ENCODE data around the gene EHD4.
A peak's percentile ranks its signal among the peaks of the same experiment; 100 is the strongest.

The EHD4 gene

GRCh38 chr15:41907141-41907540, 65.2 kb downstream of the EHD4 start:
- TF ChIP-seq CTCF (IDR thresholded peaks at IDR 0.05; ENCODE audit: insufficient read depth, low read length, missing control alignments) = no peak
- H3K4me3 ChIP-seq (ENCODE audit: low read depth, low read length) = no peak overlapping the region
- no peak for DNase-seq (ENCODE audit: low read depth, low spot score)
- ChIA-PET CTCF (interaction anchor here (1.3 to 6.7 kb wide), 5 partner anchors 8 to 442 kb away, joined by 4 to 91 read pairs (median 7); partner anchors contain the start of genes JMJD7 and MAPKBP1), POLR2A (no interaction called here)

GRCh38 chr15:41906608-41907007, 65.7 kb downstream of the EHD4 start:
- no peak for TF ChIP-seq CTCF (IDR thresholded peaks at IDR 0.05; ENCODE audit: insufficient read depth, low read length, missing control alignments)
- CTCF ChIA-PET = interaction anchor here (1.4 to 6.7 kb wide), 4 partner anchors 9 to 132 kb away, joined by 5 to 91 read pairs (median 10); partner anchors contain the start of genes JMJD7 and MAPKBP1
- no peak overlapping the region for H3K4me3 ChIP-seq (ENCODE audit: low read depth, low read length)
- POLR2A ChIA-PET = no interaction called here
- no peak for DNase-seq (ENCODE audit: low read depth, low spot score)

GRCh38 chr15:41905036-41905793, 67.1 kb downstream of the EHD4 start:
- ChIA-PET POLR2A (no interaction called here), CTCF (interaction anchor here (0.6 to 6.7 kb wide), 44 partner anchors 10 to 504 kb away, joined by 3 to 91 read pairs (median 4); partner anchors contain the start of genes JMJD7, MAPKBP1 and RPAP1)
- DNase-seq (ENCODE audit: low read depth, low spot score) = no peak
- H3K4me3 ChIP-seq (ENCODE audit: low read depth, low read length) = no peak overlapping the region
- no peak for TF ChIP-seq CTCF (IDR thresholded peaks at IDR 0.05; ENCODE audit: insufficient read depth, low read length, missing control alignments)

GRCh38 chr15:41904541-41905005, 67.8 kb downstream of the EHD4 start:
- ChIA-PET CTCF (interaction anchor here (0.6 to 6.7 kb wide), 44 partner anchors 10 to 503 kb away, joined by 3 to 91 read pairs (median 4); partner anchors contain the start of genes JMJD7, MAPKBP1 and RPAP1), POLR2A (no interaction called here)
- peak; percentile 91 for TF ChIP-seq CTCF (IDR thresholded peaks at IDR 0.05; ENCODE audit: insufficient read depth, low read length, missing control alignments)
- no peak for DNase-seq (ENCODE audit: low read depth, low spot score)
- H3K4me3 ChIP-seq (ENCODE audit: low read depth, low read length) = no peak overlapping the region

GRCh38 chr15:41903782-41904181, 68.6 kb downstream of the EHD4 start:
- ChIA-PET POLR2A (no interaction called here), CTCF (interaction anchor here (0.7 to 6.7 kb wide), 14 partner anchors 9 to 180 kb away, joined by 3 to 91 read pairs (median 6); partner anchors contain the start of gene MAPKBP1)
- no peak for TF ChIP-seq CTCF (IDR thresholded peaks at IDR 0.05; ENCODE audit: insufficient read depth, low read length, missing control alignments)
- H3K4me3 ChIP-seq (ENCODE audit: low read depth, low read length) = no peak overlapping the region
- DNase-seq (ENCODE audit: low read depth, low spot score) = no peak

- no peak overlapping the region for H3K4me3 ChIP-seq (ENCODE audit: low read depth, low read length)
- TF ChIP-seq CTCF (IDR thresholded peaks at IDR 0.05; ENCODE audit: insufficient read depth, low read length, missing control alignments) = no peak
- CTCF ChIA-PET = interaction anchor here (1.1 to 6.7 kb wide), 7 partner anchors 10 to 343 kb away, joined by 3 to 91 read pairs (median 13); partner anchors contain the start of genes EHD4 and MAPKBP1
- POLR2A ChIA-PET = no interaction called here
- no peak for DNase-seq (ENCODE audit: low read depth, low spot score)
Measured at GRCh38 chr15:41901431-41901830, 70.9 kb downstream of the EHD4 start.
